Suprapubic skin (tissue), 3 donors: ENCODE results near the gene RPEL1.

Experiments used
- CTCF ChIP-seq, 2 donors: fragments of 200-600 bp in 1 of 2; fragments of 450-650 bp in 1 of 2; sonication (generic) in 1 of 2; IDR thresholded peaks; one replicate each; pipeline ENCODE4 v1.5.1; 2016 to 2019; ENCODE audit warnings: antibody characterized with exemption in 2 of 2, mild to moderate bottlenecking in 1 of 2, moderate library complexity in 1 of 2
- EP300 ChIP-seq: sonication (generic); formaldehyde crosslinking; IDR thresholded peaks from one replicate; pipeline ENCODE4 v1.6.1; 2017; ENCODE audit warnings: antibody characterized with exemption
- POLR2A ChIP-seq, 2 donors: fragments of 450-650 bp; IDR thresholded peaks; one replicate each; pipeline ENCODE4 v1.6.1; 2017; ENCODE audit warnings: antibody characterized with exemption in 2 of 2, mild to moderate bottlenecking in 2 of 2, moderate library complexity in 2 of 2

DNA sequence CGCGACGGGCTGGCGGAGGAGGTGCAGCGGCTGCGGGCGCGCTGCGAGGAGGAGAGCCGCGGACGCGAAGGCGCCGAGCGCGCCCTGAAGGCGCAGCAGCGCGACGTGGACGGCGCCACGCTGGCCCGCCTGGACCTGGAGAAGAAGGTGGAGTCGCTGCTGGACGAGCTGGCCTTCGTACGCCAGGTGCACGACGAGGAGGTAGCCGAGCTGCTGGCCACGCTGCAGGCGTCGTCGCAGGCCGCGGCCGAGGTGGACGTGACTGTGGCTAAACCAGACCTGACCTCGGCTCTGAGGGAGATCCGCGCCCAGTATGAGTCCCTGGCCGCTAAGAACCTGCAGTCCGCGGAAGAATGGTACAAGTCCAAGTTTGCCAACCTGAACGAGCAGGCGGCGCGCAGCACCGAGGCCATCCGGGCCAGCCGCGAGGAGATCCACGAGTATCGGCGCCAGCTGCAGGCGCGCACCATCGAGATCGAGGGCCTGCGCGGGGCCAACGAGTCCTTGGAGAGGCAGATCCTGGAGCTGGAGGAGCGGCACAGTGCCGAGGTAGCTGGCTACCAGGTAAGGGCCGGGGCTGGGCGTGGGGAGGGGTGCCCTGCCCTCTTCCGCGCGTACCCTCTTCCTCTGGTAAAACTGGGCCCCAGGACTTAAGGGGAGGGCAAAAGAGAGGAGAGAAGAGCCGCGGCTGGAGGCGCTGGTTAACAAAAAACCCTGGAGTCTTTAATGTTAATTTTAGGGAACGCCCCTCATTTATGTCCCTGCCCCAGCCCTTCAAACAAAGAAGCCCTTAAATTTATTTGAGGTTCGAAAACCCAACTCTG is 32.2 kb downstream of the RPEL1 start:
- TF ChIP-seq CTCF (IDR thresholded peaks at IDR 0.05) (no peak), POLR2A (IDR thresholded peaks at IDR 0.05) (no peak), EP300 (no peak)
